Astrocyte of the spinal cord (primary cell): ENCODE measurements around the gene RPS29.
A peak's percentile ranks its signal among the peaks of the same experiment; 100 is the strongest.

Source experiments
- DNase-seq: peaks from one replicate; pipeline ENCODE4 v3.0.0; 2011; ENCODE audit warnings: low read depth, low spot score
- H3K4me3 ChIP-seq: 2 replicates; pipeline ENCODE4 v1.5.1; 2011; ENCODE audit warnings: low read depth, mild to moderate bottlenecking, low read length, moderate library complexity
- in situ Hi-C: cut with HindIII; loops from 2 replicates; pipeline ENCODE4 v1.10.0; 2017; ENCODE audit warnings: low sequenced_read_pairs
- TF ChIP-seq, protein P1 (sequence below): IDR thresholded peaks from 2 replicates; pipeline ENCODE4 v1.5.1; 2012; ENCODE audit warnings: low read depth, mild to moderate bottlenecking, low read length, inconsistent platforms

Gene RPS29

DNA sequence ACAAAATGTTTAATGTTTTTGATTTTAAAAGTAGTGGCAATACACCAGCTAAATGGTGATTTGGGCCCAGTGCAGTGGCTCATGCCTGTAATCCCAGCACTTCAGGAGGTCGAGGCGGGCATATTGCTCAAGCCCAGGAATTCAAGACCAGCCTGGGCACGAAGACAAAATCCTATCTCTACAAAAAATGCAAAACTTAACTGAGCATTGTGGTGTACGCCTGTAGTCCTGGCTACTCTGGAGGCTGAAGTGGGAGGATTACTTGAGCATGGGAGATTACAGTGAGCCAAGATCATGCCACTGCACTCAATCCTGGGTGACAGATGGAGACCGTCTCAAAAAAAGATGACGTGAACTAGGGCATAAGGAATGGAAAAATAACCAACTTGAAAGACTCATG lies 29.6 kb upstream of the RPS29 start:
- no peak overlapping the region for H3K4me3 ChIP-seq
- in situ Hi-C loops: no loop called here
- no peak for DNase-seq
- TF ChIP-seq, protein P1, sequence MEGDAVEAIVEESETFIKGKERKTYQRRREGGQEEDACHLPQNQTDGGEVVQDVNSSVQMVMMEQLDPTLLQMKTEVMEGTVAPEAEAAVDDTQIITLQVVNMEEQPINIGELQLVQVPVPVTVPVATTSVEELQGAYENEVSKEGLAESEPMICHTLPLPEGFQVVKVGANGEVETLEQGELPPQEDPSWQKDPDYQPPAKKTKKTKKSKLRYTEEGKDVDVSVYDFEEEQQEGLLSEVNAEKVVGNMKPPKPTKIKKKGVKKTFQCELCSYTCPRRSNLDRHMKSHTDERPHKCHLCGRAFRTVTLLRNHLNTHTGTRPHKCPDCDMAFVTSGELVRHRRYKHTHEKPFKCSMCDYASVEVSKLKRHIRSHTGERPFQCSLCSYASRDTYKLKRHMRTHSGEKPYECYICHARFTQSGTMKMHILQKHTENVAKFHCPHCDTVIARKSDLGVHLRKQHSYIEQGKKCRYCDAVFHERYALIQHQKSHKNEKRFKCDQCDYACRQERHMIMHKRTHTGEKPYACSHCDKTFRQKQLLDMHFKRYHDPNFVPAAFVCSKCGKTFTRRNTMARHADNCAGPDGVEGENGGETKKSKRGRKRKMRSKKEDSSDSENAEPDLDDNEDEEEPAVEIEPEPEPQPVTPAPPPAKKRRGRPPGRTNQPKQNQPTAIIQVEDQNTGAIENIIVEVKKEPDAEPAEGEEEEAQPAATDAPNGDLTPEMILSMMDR: no peak

DNA sequence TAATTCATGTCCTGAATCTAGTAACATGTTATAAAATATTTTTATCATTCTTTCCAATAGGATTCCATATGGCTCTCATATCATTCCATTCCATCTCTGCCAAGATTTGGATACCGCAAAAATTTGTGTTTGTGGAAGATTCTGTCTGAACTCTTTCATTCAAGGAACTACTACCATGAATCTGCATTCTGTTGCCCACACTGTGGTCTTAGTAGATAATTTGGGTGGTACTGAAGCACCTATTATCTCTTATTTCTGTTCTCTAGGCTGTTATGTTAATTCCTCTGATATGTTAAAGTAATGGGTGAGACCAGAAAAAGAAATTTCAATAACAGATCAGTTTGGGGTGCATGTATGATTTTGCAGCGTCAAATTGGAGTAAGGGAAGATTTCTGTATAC lies 28.0 kb upstream of the RPS29 start:
- DNase-seq: no peak
- H3K4me3 ChIP-seq: no peak overlapping the region
- in situ Hi-C loops: no loop called here
- TF ChIP-seq, protein P1: no peak

DNA sequence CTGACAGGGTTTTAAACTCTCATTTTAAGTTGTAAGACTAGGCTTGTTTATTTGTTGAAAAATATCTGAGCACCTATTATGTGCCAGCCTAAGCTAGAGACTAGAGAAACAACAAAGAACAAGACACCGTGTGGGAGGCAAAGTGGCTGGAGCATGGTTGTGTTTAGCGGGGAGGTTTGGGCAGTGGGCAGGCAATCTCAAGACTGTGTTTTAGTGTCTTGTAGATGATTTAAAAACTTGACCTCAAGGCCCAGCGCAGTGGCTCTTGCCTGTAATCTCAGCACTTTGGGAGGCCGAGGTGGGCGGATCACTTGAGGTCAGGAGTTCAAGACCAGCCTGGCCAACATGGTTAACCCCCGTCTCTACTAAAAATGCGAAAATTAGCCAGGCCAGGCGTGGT lies 26.5 kb upstream of the RPS29 start:
- no peak for DNase-seq
- TF ChIP-seq, protein P1: no peak
- in situ Hi-C loops: no loop called here
- no peak overlapping the region for H3K4me3 ChIP-seq

DNA sequence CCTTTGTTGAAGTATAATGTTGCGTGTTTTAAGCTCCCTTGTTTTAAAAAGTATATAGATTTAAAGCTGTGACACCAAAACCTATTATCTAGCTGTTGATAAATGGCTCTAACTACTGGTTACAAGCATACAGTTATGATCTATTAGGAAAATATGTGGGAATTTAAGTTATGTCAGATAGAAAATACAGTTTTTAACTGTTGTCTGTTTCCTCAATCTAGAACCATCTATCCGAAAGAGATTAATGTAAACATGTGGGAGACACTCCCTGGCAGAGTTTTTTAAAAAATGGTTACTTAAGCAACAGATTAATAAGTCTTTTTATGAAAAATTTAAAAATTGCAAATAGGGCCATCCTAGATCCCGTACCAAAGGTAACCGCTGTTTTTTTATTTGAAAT lies 26.1 kb upstream of the RPS29 start:
- in situ Hi-C loops: no loop called here
- no peak overlapping the region for H3K4me3 ChIP-seq
- TF ChIP-seq, protein P1: no peak
- no peak for DNase-seq

DNA sequence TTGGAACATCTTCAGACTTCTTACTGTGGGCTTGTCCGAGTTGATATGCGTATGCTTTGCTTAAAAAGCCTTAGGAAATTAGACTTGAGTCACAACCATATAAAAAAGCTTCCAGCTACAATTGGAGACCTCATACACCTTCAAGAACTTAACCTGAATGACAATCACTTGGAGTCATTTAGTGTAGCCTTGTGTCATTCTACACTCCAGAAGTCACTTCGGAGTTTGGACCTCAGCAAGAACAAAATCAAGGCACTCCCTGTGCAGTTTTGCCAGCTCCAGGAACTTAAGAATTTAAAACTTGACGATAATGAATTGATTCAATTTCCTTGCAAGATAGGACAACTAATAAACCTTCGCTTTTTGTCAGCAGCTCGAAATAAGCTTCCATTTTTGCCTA lies 21.4 kb upstream of the RPS29 start:
- no peak overlapping the region for H3K4me3 ChIP-seq
- in situ Hi-C loops: no loop called here
- TF ChIP-seq, protein P1: no peak
- DNase-seq: no peak

DNA sequence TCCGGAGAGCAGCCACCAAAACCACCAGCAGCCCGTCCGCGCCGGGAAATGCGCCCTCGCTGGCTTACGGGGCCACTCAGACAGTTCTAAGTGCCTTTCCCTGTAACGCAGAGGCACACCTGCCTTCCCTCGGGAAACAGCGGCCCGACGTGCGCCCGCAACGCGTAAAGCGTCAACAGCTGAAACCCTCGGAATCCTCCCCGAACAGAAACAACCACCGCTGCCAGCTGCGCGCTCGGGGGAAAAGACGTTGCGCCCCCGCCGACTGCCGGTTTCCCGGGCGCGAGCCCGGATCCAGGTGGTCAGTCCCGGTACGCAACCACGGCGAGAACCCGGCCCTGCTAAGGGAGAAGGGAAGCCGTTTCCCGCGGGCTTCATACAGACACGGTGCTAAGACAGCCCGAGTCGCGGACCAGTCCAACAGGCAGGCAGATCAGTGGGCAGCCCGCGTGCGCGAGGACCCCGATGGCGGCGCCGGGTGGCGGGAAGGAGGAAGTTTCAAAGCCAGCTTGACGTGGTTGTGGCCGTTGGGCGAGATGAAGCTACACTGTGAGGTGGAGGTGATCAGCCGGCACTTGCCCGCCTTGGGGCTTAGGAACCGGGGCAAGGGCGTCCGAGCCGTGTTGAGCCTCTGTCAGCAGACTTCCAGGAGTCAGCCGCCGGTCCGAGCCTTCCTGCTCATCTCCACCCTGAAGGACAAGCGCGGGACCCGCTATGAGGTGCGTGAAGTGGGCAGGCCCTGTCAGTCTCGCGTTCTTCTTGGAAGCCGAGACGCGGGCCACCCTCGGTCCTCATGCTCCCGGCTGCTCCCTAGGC lies 12.5 kb upstream of the RPS29 start, which contains the start of gene LRR1:
Gene LRR1, plus strand, starts transcription at position 456 of the 816 bp plus-strand sequence. Its CDS starts 81 bp downstream, at position 537.
- in situ Hi-C loops: no loop called here
- DNase-seq: peak; percentile 88
- peak within 1 kb of the TSS; percentile 88 for H3K4me3 ChIP-seq
- TF ChIP-seq, protein P1: no peak
